GM18520 (cell line): Measurements from ENCODE around the gene ARHGAP26.

Source experiments
- ATAC-seq: cut with Tn5 transposase; IDR thresholded peaks from one replicate; pipeline ENCODE4 v1.9.1; 2021; ENCODE audit not compliant: unreplicated experiment

Gene ARHGAP26

DNA sequence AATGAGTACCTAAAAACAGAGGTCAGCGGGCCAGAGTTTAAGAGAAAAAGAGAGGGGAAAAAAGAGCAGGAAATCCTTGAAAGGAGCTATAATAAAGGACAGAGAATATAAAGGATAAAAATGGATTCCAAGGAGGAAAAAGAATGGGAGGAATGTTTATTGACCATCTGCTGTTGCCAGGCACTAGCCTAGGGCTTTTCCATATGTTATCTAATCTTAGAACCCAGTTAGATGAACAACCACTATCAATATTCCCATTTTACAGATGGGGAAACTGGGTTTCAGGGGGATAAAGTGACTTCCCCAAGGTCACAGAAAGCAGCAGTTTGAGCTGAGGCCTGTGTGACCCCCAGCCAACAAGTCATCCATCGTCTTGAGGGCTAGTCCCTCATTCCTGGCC is 400.8 kb downstream of the ARHGAP26 start:
- no peak for ATAC-seq

- ATAC-seq = no peak
Observed at GRCh38 chr5:143172739-143173138, 402.6 kb downstream of the ARHGAP26 start.

DNA sequence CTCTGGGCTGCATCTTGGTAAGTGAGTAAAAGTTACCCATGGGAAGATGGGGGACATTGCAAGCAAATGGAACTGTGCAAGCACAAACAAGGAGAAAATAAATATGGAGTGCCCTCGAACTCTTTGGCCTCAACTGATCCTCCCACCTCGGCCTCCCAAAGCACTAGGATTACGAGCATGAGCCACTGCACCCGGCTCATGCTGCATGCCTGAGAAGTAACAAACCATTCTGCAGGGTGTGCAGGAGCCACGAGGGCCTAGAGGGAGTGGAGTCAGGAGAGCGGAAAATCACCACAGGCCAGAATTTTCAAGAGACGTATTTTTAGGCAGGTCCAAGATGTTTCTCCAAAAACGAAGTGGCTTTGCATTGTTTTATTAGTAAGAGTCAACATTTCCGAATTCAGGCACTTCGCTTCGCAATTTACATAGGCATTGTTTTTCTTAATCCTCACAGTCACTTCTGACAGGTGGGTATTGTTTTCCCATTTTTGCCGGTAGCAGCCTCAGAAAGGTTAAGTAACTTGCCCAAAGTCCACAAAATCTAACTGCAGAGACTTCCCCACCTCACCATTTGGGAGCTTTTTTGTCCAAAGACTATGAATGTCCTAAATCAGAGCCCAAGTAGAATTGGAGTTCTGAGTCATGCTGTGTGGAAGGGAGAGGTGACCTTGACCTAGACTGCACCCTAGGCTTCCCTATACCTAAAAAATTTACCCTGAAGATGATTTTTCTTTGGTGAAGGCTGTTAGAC is 403.1 kb downstream of the ARHGAP26 start:
- ATAC-seq = no peak

- peak; percentile 95 for ATAC-seq
Observed at GRCh38 chr5:143174714-143175398, 404.7 kb downstream of the ARHGAP26 start.

DNA sequence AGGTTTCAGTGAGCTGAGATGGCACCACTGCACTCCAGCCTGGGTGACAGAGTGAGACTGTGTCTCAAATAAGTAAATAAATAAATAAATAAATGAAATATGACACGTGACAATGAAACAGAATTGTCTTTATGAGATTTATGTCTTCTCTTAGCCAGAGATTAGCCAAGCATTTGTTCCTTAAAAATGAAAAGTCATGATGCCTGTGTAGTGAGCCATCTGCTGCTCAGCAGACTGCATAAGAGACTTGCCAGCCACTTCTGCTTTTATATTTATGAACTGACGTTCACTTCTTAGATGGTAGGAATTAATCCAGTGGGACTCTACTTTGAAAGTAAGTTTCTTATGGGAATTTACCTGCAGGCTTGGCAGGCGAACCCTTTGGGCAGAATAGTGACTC is 405.9 kb downstream of the ARHGAP26 start:
- no peak for ATAC-seq

DNA sequence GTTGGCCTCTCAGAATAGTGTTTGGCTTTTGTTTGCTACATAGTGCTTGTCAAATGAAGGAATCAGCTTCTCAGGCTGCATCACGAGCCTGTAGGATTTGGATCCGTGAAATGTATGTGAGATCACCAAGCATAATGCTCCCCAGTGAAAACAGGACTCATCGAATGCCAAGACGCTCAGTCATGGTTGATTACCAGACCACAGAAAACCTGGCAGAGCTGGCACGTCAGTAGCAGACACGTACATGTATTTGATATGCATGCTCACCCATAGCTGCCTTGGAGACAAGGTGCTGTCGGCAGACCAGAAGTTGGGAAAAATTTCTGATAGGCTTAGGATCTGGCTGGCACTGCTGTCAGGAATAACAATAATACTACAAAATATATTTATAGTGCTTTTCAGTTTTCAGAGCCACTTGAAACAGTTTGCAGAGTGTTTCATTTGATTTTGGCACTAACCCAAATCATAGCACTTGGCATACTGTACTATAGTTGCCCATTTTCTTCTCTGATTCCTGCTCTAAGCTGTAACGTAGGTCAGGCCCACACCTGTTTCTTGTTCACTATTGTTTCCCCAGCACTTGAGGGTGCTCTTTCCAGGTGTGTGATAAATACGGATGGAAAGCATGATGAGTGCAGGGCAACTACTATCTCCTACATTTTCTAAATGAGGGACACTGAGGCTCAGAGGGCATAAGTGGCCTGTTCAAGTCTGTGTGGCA is 407.2 kb downstream of the ARHGAP26 start:
- ATAC-seq = no peak

GRCh38 chr5:143179126-143179740 is 409.1 kb downstream of the ARHGAP26 start:
- ATAC-seq = no peak

DNA sequence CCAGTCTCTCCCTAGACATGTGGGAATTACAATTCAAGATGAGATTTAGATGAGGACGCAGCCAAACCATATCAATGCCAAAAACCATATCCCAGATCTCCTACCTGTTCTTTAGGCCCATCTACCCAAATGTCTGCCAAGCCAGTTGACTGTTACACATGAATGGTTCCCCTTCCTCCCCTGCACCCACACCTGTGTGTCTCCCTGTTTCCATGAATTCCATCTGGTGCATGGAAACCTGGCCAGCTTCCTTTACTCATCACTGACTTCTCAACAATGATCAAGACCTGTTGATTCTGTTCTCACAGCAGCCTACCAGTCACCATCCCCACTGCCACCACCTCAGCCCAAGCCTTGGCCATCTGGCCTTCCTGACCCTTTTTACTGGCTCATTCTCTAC is 410.6 kb downstream of the ARHGAP26 start:
- no peak for ATAC-seq

GRCh38 chr5:143181173-143181572 is 411.0 kb downstream of the ARHGAP26 start:
- no peak for ATAC-seq

DNA sequence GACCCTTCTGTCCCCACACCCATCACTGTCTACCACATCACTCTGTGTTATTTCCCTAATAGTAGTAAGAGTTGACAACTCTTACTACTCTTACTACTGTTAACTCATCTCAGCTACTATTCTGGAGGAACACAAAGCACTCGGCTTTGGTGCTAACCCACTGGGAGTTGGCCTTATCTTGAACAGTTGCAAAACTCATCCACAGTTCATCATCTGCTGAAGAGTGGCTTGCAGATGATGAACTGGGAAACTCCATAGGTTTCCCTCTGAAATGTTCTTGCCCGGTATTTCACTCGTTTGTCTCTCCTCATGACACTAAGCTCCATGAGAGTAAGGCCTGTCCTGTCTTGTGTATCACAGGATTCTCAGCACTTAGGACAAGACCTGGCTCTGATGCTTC is 411.9 kb downstream of the ARHGAP26 start:
- no peak for ATAC-seq

DNA sequence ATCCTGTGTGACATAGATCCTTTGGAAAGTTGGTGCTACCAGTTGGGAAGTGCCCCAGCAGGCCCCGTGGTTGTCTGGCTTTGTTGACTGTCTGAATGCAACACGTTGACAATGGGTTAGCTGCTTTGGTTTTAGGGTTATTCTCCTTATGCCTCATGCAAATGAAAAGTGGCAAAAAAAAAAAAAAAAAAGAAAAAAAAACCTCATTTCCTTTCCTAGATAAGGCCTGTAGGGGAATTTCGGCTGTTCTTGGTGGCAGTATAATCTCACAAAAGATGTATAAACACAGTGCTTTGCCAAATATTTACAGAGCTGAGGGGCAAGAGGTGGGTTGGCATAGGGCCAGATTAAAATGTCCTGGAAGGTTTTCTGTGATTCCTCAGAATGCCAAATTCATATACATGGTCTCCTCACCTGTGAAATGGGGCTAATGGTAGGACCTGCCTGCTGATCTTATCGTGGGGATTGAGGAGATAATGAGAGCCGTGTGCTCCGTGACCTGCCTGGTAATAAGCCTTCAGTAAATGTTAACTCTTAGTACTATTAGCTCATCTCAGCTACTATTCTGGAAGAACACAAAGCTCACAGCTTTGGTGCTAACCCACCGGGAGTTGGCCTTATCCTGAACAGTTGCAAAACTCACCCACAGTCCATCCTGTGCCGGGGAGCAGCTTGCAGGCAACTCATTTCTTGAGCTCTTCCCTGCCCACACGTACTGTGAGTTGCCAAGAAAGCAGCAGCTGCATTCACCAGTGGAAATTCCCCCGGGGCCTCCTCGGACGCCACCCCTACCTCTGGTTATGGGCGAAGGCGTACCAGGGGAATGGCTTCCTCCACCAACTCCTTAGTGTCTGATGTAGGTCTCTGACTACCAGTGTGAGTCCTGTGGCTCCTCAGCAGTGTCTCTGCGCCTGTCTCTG is 413.0 kb downstream of the ARHGAP26 start:
- peak; percentile 35 for ATAC-seq

GRCh38 chr5:143183989-143184388 is 413.8 kb downstream of the ARHGAP26 start:
- no peak for ATAC-seq

GRCh38 chr5:143186623-143187022 is 416.4 kb downstream of the ARHGAP26 start:
- no peak for ATAC-seq

DNA sequence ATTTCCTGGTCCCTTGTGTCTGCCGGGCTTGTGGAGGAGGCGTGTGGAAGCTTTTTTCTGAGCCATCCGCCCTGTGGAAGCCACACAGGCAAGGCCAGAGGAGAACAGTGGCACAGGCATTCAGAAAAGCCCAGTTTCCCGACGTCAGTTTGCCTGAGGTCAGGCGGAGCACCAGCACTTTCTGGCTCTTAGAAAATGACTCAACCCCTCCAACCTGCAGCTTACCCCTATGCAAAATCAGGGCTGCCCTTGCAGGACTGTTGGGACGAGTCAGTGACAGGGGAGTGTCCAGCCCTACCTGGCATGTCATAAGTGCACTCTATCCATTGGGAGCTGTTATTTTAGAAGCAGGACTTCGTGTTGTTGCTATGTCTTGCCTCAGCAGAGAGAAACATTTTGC is 417.3 kb downstream of the ARHGAP26 start:
- ATAC-seq = no peak

- no peak for ATAC-seq
Observed at GRCh38 chr5:143188083-143188482, 417.9 kb downstream of the ARHGAP26 start.

GRCh38 chr5:143188692-143189091 is 418.5 kb downstream of the ARHGAP26 start:
- ATAC-seq = peak; percentile 47

DNA sequence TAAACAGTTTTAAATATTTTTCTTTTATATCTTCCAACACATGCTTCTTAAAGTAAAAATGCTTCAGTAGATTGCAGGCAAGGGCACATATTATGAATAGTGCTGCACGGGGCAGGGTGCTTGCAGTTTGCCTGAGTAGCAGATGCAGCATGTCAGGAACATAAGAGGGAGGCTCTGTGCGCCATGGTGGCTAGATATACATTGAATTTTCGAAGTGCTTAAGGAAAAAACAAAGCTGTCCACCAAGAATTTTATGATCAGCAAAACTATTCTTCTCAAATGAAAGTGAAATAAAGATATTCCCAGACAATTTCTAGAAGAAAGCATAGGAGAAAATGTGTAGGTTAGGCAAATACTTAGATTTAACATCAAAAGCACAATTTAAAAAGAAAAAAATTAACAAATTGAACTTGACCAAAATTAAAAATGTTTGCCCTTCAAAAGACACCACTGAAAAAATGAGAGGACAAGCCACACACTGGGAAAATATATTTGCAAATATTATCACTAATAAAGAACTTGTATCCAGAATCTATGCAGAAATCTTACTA is 420.2 kb downstream of the ARHGAP26 start:
- ATAC-seq = no peak

GRCh38 chr5:143191720-143192119 is 421.5 kb downstream of the ARHGAP26 start:
- ATAC-seq = no peak

DNA sequence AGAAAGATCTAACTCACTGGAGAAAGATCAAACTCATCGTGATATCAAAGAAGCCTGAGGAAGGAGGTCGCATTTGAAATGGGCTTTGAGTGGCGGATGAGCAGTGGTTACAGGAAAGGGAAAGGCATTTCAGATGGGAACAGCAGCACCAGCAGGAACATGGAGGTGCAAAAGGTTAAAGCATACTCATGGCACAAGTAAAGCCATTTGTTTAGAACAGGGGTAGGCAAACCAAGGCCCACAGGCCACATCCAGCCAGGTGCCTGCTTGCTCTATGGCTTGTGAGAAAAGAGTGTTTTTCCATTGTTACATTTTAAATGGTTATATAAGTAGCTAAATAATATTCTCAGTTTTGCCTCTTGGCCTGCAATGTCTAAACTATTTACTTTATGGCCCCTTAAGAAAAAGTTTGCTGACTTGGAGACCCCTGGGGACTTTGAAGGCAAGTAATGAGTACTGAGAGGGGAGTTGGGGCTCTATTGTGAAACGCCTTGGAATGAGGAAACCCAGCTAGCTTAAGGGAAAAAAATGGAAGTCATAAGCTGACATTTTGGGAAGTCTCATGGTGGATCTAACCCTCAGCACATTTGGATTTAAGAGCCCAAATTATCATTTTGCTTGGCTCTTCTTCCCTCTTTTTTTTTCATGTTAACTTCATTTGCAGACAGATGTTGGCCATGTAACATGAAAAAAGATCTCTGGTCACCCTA is 422.2 kb downstream of the ARHGAP26 start:
- ATAC-seq = no peak

GRCh38 chr5:143194206-143194605 is 424.0 kb downstream of the ARHGAP26 start:
- ATAC-seq = no peak
